ENCODE measurements around the gene MOB3C. TPM values are rescaled to one million over a fixed set of nuclear protein-coding genes. Genes with fewer than 3 reads are reported as not detected.

MOB3C gene
- total and polyA plus RNA-seq, 2 of the 4 experiments (the other 2 are of a cell fraction): 7.3 to 9.0 TPM

DNA sequence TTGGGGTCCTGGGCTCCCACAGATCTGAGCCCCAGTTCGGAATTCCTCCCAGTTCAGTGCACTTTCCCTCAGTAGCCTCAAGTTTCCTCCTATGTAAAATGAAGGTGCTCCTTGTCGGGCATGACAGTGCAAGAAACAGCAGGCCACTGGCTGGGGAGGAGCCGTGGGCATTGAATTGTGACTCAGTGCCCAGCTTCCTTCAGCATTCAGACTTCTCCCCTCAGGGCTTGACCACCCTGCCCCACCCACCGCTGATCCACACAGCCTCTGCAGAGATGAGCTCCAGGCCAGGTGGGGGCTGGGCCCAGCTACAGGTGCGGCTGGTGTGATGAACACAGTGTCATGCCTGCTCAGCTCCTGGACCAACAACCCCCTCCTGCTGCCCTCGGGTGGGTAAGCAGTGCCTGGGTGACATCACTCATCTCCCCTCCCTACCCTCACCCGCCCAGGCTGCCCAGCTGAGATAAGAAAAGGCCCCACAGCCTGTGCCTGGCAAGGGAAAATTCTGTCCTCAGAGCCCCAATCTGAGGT lies 4.9 kb downstream of the MOB3C start:
- H2BK5ac ChIP-seq (ENCODE audit: low read depth, low read length, poor library complexity, severe bottlenecking): no peak overlapping the region
- H3K14ac ChIP-seq (replicated peaks; ENCODE audit: low read depth, low read length): no peak overlapping the region
- H3K9me1 ChIP-seq (ENCODE audit: insufficient read depth, low read length): peaks cover 35% of the 10 kb centered on the region
- H3K79me1 ChIP-seq (ENCODE audit: low read depth in 1 of 2, low read length in 2 of 2): peaks cover 25 to 53% of the 10 kb centered on the region in 2 experiments
- WGBS, 2 experiments (ENCODE audit: extremely low coverage in 2 of 2, insufficient read length in 1 of 2): 63% methylated on average over 2 of the region's 7 CpGs; no CpG with 5 or more reads in 1 of the 2 experiments
- H2BK120ac ChIP-seq (ENCODE audit: low read depth, low read length): no peak overlapping the region
- intact Hi-C loops (cut with micrococcal nuclease) (no loop called here), dilution Hi-C loops (cut with HindIII; ENCODE audit: low sequenced_read_pairs, unreplicated experiment) (no loop called here), in situ Hi-C loops (cut with MboI; ENCODE audit: low sequenced_read_pairs) (no loop called here)
- ChIA-PET POLR2A (ENCODE audit: unreplicated experiment) (no interaction called here), CTCF (no interaction called here)
- no peak overlapping the region for H3K4ac ChIP-seq (ENCODE audit: low read depth, low read length)
- no peak overlapping the region for H3K56ac ChIP-seq (ENCODE audit: extremely low read depth, insufficient read depth, low read length)
- H3K27me3 ChIP-seq (ENCODE audit: control insufficient read depth, insufficient read depth, low read length): no peaks in the 10 kb centered on the region
- no peak for DNase-seq
- 0 out of 2 replicates have a peak, but pooled peaks cover 8% of the 10 kb centered on the region for H4K20me1 ChIP-seq (ENCODE audit: insufficient read depth, low read length)
- no peak overlapping the region for H3K4me2 ChIP-seq (ENCODE audit: low read depth, low read length)
- H2BK20ac ChIP-seq (ENCODE audit: low read depth, low read length): no peak overlapping the region
- H3K4me3 ChIP-seq (ENCODE audit: insufficient read depth, low read depth, low read length): no peak overlapping the region
- no peak overlapping the region for H4K91ac ChIP-seq (ENCODE audit: insufficient read depth, low read depth, low read length)
- H3K9me3 ChIP-seq (ENCODE audit: control insufficient read depth, insufficient read depth, low read length): no peaks in the 10 kb centered on the region
- no peak overlapping the region for H3K27ac ChIP-seq (ENCODE audit: insufficient read depth, low read length)
- TF ChIP-seq FOS (IDR thresholded peaks at IDR 0.05; ENCODE audit: low read depth, low read length) (no peak), NFE2L2 (IDR thresholded peaks at IDR 0.05; ENCODE audit: low read depth, low read length) (peak; percentile 46; the same call in 1 of the 2 replicates)
- H2AK5ac ChIP-seq (ENCODE audit: low read depth, low read length): no peak overlapping the region
- peak overlapping the region; percentile 30 for H2AK9ac ChIP-seq (replicated peaks; ENCODE audit: low read depth, low read length, poor library complexity)
- H4K8ac ChIP-seq (ENCODE audit: low read depth in 2 of 2, low read length in 2 of 2): no peak overlapping the region
- no TSS peak for BruUV-seq (replicated peaks)
- peaks cover 29% of the 10 kb centered on the region for H3K36me3 ChIP-seq (ENCODE audit: control insufficient read depth, insufficient read depth, low read length)
- H2BK15ac ChIP-seq (ENCODE audit: low read depth, low read length): no peak overlapping the region
- H3K4me1 ChIP-seq (ENCODE audit: control insufficient read depth, insufficient read depth, low read length): peaks cover 18% of the 10 kb centered on the region
- peak overlapping the region; percentile 13 for H2AFZ ChIP-seq (replicated peaks; ENCODE audit: low read length, poor library complexity)
- H3K9ac ChIP-seq (ENCODE audit: low read depth, low read length): no peak overlapping the region
- no peak overlapping the region for H4K5ac ChIP-seq (ENCODE audit: low read depth, low read length)
- H3K23ac ChIP-seq (ENCODE audit: low read depth, low read length): no peak overlapping the region
- H3K18ac ChIP-seq (ENCODE audit: low read depth, low read length): no peak overlapping the region
- no peak for ATAC-seq (ENCODE audit: low read depth)

Measured in IMR-90 (cell line).